WERI-Rb-1 (cell line): Measurements from ENCODE around the gene ATP6V1G1.

Source experiments
- DNase-seq: peaks from one replicate; pipeline ENCODE4 v3.0.0-alpha.2; 2020
- H3K27ac ChIP-seq: fragments of 250-450 bp; sonication (Bioruptor Pico); 2 replicates; pipeline ENCODE4 v1.5.1; 2020; ENCODE audit warnings: mild to moderate bottlenecking, moderate library complexity
- H3K27me3 ChIP-seq: fragments of 250-450 bp; sonication (Bioruptor Pico); 2 replicates; pipeline ENCODE4 v1.5.1; 2021; ENCODE audit warnings: mild to moderate bottlenecking, low read depth, moderate library complexity; ENCODE audit not compliant: insufficient read depth, severe bottlenecking
- H3K36me3 ChIP-seq: fragments of 250-450 bp; sonication (Bioruptor Pico); 2 replicates; pipeline ENCODE4 v1.5.1; 2020; ENCODE audit warnings: mild to moderate bottlenecking, moderate library complexity
- H3K4me3 ChIP-seq: 2 replicates; pipeline ENCODE4 v1.5.1; 2011; ENCODE audit warnings: low read depth, mild to moderate bottlenecking, control low read depth, low read length
- H3K9me3 ChIP-seq: fragments of 250-450 bp; sonication (Bioruptor Pico); 2 replicates; pipeline ENCODE4 v1.5.1; 2021; ENCODE audit warnings: mild to moderate bottlenecking, moderate library complexity; ENCODE audit not compliant: severe bottlenecking
- TF ChIP-seq, protein P1 (sequence below): IDR thresholded peaks from 2 replicates; pipeline ENCODE4 v1.5.1; 2011; ENCODE audit warnings: low read depth, mild to moderate bottlenecking, control low read depth, inconsistent platforms, low read length

Gene ATP6V1G1

DNA sequence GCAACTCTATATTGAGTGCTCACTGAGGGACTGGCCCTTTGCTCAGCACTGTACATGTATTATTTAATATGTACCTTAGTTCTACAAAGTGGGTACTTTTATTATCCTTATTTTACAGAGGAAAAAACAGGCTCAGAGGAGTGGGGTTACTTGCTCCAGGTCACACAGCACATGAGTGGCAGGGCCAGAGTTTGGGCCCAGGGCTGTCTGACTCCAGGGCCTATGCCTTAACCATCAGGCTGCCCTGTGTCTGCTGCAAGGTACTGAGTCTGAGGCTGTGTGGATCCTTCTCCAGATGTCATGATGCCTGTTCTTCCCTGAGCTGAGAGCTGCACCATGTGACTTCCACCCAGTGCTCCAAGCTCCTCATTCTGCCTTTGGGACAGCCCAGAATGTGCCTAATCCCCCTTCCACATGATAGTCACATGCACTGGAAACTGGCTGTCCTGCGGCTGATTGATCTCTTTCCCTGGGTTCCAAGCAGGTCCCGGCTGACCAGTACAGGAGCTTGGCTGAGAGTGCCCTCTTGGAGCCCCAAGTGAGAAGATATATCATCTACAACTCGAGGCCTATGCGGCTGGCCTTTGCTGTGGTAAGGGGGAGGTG is 38.9 kb downstream of the ATP6V1G1 start:
- H3K36me3 ChIP-seq = peaks cover 70% of the 10 kb centered on the region
- DNase-seq = no peak
- TF ChIP-seq, protein P1, sequence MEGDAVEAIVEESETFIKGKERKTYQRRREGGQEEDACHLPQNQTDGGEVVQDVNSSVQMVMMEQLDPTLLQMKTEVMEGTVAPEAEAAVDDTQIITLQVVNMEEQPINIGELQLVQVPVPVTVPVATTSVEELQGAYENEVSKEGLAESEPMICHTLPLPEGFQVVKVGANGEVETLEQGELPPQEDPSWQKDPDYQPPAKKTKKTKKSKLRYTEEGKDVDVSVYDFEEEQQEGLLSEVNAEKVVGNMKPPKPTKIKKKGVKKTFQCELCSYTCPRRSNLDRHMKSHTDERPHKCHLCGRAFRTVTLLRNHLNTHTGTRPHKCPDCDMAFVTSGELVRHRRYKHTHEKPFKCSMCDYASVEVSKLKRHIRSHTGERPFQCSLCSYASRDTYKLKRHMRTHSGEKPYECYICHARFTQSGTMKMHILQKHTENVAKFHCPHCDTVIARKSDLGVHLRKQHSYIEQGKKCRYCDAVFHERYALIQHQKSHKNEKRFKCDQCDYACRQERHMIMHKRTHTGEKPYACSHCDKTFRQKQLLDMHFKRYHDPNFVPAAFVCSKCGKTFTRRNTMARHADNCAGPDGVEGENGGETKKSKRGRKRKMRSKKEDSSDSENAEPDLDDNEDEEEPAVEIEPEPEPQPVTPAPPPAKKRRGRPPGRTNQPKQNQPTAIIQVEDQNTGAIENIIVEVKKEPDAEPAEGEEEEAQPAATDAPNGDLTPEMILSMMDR = no peak
- H3K9me3 ChIP-seq = no peaks in the 10 kb centered on the region
- no peak overlapping the region for H3K4me3 ChIP-seq
- no peaks in the 10 kb centered on the region for H3K27me3 ChIP-seq
- H3K27ac ChIP-seq = no peak overlapping the region

DNA sequence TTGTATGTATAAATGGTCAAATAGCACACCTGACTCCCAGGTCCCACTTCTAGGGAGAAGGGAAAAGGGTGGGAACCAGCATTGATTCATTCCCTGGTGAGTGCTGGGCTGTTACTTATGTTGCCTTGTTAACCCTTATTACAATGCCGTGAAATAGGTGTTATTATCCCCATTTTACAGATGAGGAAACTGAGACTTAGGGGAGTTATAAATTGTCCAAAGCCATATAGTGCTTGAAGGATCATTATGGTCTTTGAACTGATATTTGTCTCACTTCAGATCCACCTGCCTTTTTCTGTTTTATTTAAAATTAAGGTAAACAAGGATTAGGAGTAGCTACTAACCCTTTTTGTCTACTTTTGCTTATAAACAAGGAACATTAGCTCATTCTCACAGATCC is 40.0 kb downstream of the ATP6V1G1 start:
- Histone ChIP-seq H3K27me3 (no peaks in the 10 kb centered on the region), H3K36me3 (peaks cover 69% of the 10 kb centered on the region)
- TF ChIP-seq, protein P1 = no peak

DNA sequence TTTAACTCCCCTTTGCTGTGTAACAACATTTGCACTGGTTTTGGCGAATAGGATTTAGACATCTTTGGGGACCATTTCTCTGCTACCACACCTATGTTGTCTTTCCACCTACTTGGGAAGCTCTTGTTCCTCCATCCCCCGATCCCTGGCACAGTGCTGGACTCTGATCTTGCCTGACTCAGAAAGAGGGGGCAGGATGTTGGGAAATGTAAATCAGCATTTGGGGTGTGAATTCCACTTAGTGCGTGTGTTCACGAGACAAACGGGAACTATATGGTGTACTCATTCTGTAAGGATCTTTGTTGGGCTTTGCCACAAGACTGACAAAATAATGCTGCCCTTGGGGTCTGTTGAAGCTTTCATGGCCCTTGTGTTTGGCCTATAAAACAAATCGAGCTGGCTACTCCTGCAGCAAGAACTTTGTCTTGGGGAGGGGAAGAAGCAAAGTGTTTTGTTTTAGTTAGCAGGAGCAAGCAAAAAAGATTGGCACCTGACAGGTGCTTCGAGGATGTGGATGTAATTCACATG is 42.1 kb downstream of the ATP6V1G1 start:
- Histone ChIP-seq H3K27ac (no peak overlapping the region), H3K27me3 (no peaks in the 10 kb centered on the region), H3K36me3 (peaks cover 78% of the 10 kb centered on the region), H3K9me3 (no peaks in the 10 kb centered on the region), H3K4me3 (no peak overlapping the region)
- TF ChIP-seq, protein P1 = no peak
- DNase-seq = no peak

More for the DNA sequence above, 40.0 kb downstream of the ATP6V1G1 start:
- Histone ChIP-seq H3K27ac (no peak overlapping the region), H3K4me3 (no peak overlapping the region), H3K9me3 (no peaks in the 10 kb centered on the region)
- no peak for DNase-seq

DNA sequence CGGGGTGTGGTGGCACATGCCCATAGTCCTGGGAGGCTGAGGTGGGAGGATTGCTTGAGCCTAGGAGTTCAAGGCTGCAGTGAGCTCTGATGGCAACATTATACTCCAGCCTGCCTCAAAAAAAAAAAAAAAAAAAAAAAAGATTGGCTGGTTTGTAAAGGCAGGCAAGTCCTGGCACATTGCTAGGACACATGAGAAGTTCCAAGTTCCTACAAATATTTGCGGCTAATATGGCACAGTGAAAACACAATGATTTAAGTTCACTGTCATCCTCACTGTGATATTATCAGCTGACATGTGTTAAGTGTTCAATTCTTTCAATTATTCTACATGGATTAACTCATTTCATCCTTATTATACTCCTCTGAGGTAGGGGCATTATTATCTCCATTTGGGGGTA is 43.6 kb downstream of the ATP6V1G1 start:
- Histone ChIP-seq H3K27ac (no peak overlapping the region), H3K36me3 (peaks cover 81% of the 10 kb centered on the region), H3K4me3 (no peak overlapping the region), H3K9me3 (no peaks in the 10 kb centered on the region), H3K27me3 (no peaks in the 10 kb centered on the region)
- TF ChIP-seq, protein P1 = no peak
- DNase-seq = no peak

DNA sequence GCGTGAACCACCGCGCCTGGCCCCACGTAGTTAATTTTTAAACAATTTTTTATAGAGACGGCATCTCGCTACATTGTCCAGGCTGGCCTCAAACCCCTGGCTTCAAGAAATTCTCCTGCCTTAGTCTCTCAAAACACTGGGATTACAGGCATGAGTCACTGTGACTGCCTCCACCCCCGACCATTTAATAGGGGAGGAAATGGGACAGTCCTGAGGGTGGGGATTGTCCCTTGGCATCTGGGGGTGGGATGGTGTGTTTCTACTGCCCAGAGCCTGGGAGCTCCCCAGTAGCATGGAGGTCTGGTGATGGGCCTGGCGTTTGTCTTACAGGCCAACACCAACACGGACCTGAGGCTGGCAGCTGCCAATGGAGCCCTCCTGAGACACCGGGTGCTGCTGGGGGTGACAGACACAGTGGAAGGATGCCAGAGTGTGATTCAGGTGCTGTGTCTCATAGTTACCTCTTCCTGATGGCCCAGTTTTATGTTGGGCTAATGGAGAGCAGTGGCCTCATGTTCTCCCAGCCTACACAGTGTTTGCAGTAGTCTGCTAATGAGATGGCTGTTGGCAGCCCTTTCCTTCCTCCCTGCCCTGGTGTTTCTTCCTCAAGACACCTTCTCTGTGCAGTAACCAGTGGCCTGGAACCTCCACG is 46.0 kb downstream of the ATP6V1G1 start:
- Histone ChIP-seq H3K36me3 (peaks cover 74% of the 10 kb centered on the region), H3K4me3 (no peak overlapping the region), H3K9me3 (no peaks in the 10 kb centered on the region), H3K27ac (no peak overlapping the region), H3K27me3 (no peaks in the 10 kb centered on the region)
- TF ChIP-seq, protein P1 = no peak
- no peak for DNase-seq
